ENCODE measurements around the gene KRTAP23-1. TPM values are rescaled to one million over a fixed set of nuclear protein-coding genes. Genes with fewer than 3 reads are reported as not detected.

The KRTAP23-1 gene
- total RNA-seq, 2 donors from 2014 or later: not detected

GRCh38 chr21:30337276-30337744, 11.1 kb downstream of the KRTAP23-1 start, which contains the start of gene KRTAP27-1:
Gene KRTAP27-1, minus strand, starts transcription at chr21:30337694. Its CDS starts 26 bp downstream, at chr21:30337668.
- Mint-ChIP-seq H3K9me3 (no peaks in the 10 kb centered on the region), H3K27me3 (ENCODE audit: low read depth) (no peaks in the 10 kb centered on the region), H3K4me3 (no peak within 1 kb of the TSS), H3K4me1 (ENCODE audit: low read depth) (no peaks in the 10 kb centered on the region), H3K27ac (no peak within 1 kb of the TSS), H3K36me3 (ENCODE audit: insufficient read depth in 2 of 2) (no peaks in the 10 kb centered on the region)
- ATAC-seq (replicated peaks in 1 of 2) (no peak), DNase-seq (no peak)

DNA sequence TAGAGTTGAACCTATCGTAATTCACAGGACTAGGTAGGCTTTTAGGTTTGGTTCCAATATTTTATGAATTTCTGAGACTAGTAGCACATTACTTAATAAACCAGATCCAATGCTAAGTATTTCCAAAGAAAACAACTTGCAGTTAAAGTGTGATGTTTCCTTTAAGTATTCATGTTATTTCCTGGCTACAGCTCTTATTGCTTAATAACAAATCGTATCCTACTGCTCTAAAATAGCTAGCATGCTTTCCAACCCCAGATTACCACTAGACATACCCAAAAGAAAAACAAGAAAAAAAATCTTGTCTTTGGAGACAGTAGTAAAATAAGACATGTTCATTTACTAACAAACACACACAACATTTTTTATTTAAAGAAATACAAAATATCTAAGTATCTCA, 11.8 kb downstream of the KRTAP23-1 start:
- ATAC-seq (replicated peaks in 1 of 2) (no peak), DNase-seq (no peak)
- Mint-ChIP-seq H3K27ac (no peak overlapping the region), H3K4me1 (ENCODE audit: low read depth) (no peaks in the 10 kb centered on the region), H3K36me3 (ENCODE audit: insufficient read depth in 2 of 2) (no peaks in the 10 kb centered on the region), H3K9me3 (no peaks in the 10 kb centered on the region), H3K4me3 (no peak overlapping the region), H3K27me3 (ENCODE audit: low read depth) (no peaks in the 10 kb centered on the region)

DNA sequence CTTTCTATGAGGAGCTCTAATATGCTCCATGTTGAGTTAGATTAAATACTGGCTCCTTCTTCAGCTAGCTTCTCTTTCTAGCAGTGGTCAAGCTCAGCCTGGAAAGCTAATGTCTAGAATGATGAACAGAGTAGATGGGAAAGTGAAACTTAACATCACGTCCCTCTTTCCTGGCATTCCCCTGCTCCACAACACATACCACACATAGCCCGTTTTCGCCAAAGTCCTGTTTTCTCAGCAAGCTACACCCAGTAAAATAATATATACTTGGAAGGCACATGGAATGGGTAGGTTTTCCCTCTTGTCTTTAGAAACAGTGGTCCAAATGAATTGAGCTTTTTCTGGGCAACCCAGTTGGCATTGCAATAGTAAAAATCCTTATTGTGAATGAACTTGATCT, 14.7 kb downstream of the KRTAP23-1 start:
- no peak overlapping the region for H3K4me3 Mint-ChIP-seq
- ATAC-seq (replicated peaks in 1 of 2) (no peak), DNase-seq (no peak)
- no peaks in the 10 kb centered on the region for H3K36me3 Mint-ChIP-seq (ENCODE audit: insufficient read depth in 2 of 2)
- no peaks in the 10 kb centered on the region for H3K27me3 Mint-ChIP-seq (ENCODE audit: low read depth)
- peaks cover 0 to 2% of the 10 kb centered on the region in 2 donors for H3K9me3 Mint-ChIP-seq
- no peak overlapping the region for H3K27ac Mint-ChIP-seq
- no peaks in the 10 kb centered on the region for H3K4me1 Mint-ChIP-seq (ENCODE audit: low read depth)

- no peak for DNase-seq
- H3K4me1 Mint-ChIP-seq (ENCODE audit: low read depth): no peaks in the 10 kb centered on the region
- ATAC-seq (replicated peaks in 1 of 2): no peak
- no peaks in the 10 kb centered on the region for H3K36me3 Mint-ChIP-seq (ENCODE audit: insufficient read depth in 2 of 2)
- no peak overlapping the region for H3K4me3 Mint-ChIP-seq
- no peak overlapping the region for H3K27ac Mint-ChIP-seq
- peaks cover 0 to 2% of the 10 kb centered on the region in 2 donors for H3K9me3 Mint-ChIP-seq
- no peaks in the 10 kb centered on the region for H3K27me3 Mint-ChIP-seq (ENCODE audit: low read depth)
Measured at GRCh38 chr21:30332681-30333080, 15.7 kb downstream of the KRTAP23-1 start.

DNA sequence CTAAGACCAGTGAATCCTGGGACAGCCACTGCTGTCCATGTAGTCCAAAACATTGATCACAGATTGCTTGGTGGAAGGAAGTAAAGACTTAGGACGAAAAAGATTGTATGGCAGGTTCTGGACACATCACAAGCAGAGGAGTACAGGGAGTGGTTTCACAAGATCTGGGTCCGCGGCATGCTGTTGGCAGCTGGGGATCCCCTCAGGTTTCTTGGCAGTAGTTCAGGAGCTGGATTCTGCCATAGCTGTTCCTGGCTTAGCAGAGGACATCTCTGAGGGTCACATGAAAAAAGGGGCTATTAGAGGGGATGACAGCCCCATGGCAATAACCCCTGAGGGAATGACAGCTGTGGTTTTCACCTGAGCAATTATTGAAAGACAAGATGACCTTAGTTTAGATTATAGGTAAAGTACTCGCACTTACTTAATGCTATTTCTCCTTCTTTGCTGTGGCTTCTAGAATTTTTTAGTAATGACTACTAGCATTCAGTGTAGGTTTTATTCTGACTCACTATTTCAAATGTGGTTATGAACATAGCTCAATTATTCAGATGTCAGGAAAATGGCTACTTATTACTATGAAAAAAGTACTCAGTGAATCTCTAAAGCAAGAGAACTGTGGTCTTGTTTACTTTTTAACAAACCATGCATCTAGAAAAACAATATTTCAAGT, 19.1 kb downstream of the KRTAP23-1 start:
- no peaks in the 10 kb centered on the region for H3K36me3 Mint-ChIP-seq (ENCODE audit: insufficient read depth in 2 of 2)
- H3K4me1 Mint-ChIP-seq (ENCODE audit: low read depth): no peaks in the 10 kb centered on the region
- peaks cover 2 to 4% of the 10 kb centered on the region in 2 donors for H3K9me3 Mint-ChIP-seq
- no peak for DNase-seq
- no peak overlapping the region for H3K27ac Mint-ChIP-seq
- no peaks in the 10 kb centered on the region for H3K27me3 Mint-ChIP-seq (ENCODE audit: low read depth)
- H3K4me3 Mint-ChIP-seq: no peak overlapping the region
- no peak for ATAC-seq (replicated peaks in 1 of 2)

GRCh38 chr21:30326390-30326789, 22.0 kb downstream of the KRTAP23-1 start:
- H3K4me3 Mint-ChIP-seq: no peak overlapping the region
- peaks cover 2 to 6% of the 10 kb centered on the region in 2 donors for H3K9me3 Mint-ChIP-seq
- no peak for DNase-seq
- no peak overlapping the region for H3K27ac Mint-ChIP-seq
- no peak for ATAC-seq (replicated peaks in 1 of 2)
- H3K27me3 Mint-ChIP-seq (ENCODE audit: low read depth): no peaks in the 10 kb centered on the region
- H3K4me1 Mint-ChIP-seq (ENCODE audit: low read depth): no peaks in the 10 kb centered on the region
- H3K36me3 Mint-ChIP-seq (ENCODE audit: insufficient read depth in 2 of 2): no peaks in the 10 kb centered on the region

DNA sequence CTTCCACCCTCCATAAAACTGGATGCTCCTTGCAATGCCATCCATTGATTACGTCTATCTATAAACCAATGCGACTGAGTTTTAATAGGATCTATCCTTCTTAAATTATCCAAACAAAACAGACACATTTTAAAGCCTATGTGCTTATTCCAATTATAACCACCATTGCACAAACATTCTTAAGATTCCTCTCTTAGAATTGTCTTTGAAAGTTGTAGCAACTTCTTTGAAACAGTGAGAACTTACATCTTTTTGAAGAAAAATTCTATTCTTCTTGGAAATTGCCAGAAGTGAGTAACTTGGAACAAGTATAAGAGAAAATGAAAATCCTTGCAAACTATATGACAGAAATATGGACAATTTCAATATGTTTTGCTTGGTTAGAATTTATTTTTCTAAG, 28.2 kb downstream of the KRTAP23-1 start, which contains the start of gene KRTAP26-1:
KRTAP26-1 (minus strand) TSS at position 101 of the 400 bp plus-strand sequence. CDS start 280 bp downstream, outside the sequence.
- peaks cover 1 to 2% of the 10 kb centered on the region in 2 donors for H3K9me3 Mint-ChIP-seq
- no peaks in the 10 kb centered on the region for H3K36me3 Mint-ChIP-seq (ENCODE audit: insufficient read depth in 2 of 2)
- ATAC-seq (replicated peaks in 1 of 2) (no peak), DNase-seq (no peak)
- no peak within 1 kb of the TSS for H3K27ac Mint-ChIP-seq
- H3K4me1 Mint-ChIP-seq (ENCODE audit: low read depth): no peaks in the 10 kb centered on the region
- no peaks in the 10 kb centered on the region for H3K27me3 Mint-ChIP-seq (ENCODE audit: low read depth)
- H3K4me3 Mint-ChIP-seq: no peak within 1 kb of the TSS

DNA sequence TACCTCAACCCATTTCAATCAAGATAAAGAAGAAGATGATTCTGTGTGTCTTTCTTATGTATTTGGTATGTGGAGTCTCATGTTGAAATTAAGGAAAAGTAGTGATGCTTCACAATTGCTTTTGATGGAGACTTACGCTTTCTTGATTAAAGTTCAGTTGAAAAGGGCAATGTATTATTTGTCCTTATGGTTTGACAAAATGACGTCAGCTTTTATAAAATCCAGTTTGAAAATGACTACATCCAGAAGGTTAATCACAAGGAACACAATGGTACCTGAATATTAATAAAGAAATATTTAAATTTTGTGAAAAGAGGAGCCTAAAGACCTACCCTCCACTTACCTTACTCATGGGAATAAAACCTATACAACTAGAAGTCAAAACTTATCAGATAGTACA, 32.7 kb downstream of the KRTAP23-1 start:
- no peaks in the 10 kb centered on the region for H3K27me3 Mint-ChIP-seq (ENCODE audit: low read depth)
- H3K36me3 Mint-ChIP-seq (ENCODE audit: insufficient read depth in 2 of 2): no peaks in the 10 kb centered on the region
- H3K27ac Mint-ChIP-seq: no peak overlapping the region
- peaks cover 0 to 2% of the 10 kb centered on the region in 2 donors for H3K9me3 Mint-ChIP-seq
- ATAC-seq (replicated peaks in 1 of 2) (no peak), DNase-seq (no peak)
- H3K4me1 Mint-ChIP-seq (ENCODE audit: low read depth): no peaks in the 10 kb centered on the region
- no peak overlapping the region for H3K4me3 Mint-ChIP-seq

GRCh38 chr21:30306884-30307283, 41.5 kb downstream of the KRTAP23-1 start:
- Mint-ChIP-seq H3K36me3 (ENCODE audit: insufficient read depth in 2 of 2) (peaks cover 0 to 2% of the 10 kb centered on the region in 2 donors), H3K27me3 (ENCODE audit: low read depth) (no peaks in the 10 kb centered on the region), H3K27ac (no peak overlapping the region), H3K4me1 (ENCODE audit: low read depth) (no peaks in the 10 kb centered on the region), H3K4me3 (no peak overlapping the region), H3K9me3 (peaks cover 0 to 2% of the 10 kb centered on the region in 2 donors)
- DNase-seq (no peak), ATAC-seq (replicated peaks in 1 of 2) (no peak)

GRCh38 chr21:30305136-30305535, 43.3 kb downstream of the KRTAP23-1 start:
- Mint-ChIP-seq H3K4me3 (no peak overlapping the region), H3K4me1 (ENCODE audit: low read depth) (no peaks in the 10 kb centered on the region)
- ATAC-seq (replicated peaks in 1 of 2): no peak

More at GRCh38 chr21:30305136-30305535, 43.3 kb downstream of the KRTAP23-1 start:
- peaks cover 0 to 4% of the 10 kb centered on the region in 2 donors for H3K9me3 Mint-ChIP-seq
- peaks cover 0 to 2% of the 10 kb centered on the region in 2 donors for H3K36me3 Mint-ChIP-seq (ENCODE audit: insufficient read depth in 2 of 2)
- no peak overlapping the region for H3K27ac Mint-ChIP-seq
- H3K27me3 Mint-ChIP-seq (ENCODE audit: low read depth): no peaks in the 10 kb centered on the region
- DNase-seq: no peak

Other genes with a start within 250 kb of the KRTAP23-1 start
- not detected for gene CLDN17, start 181.8 kb downstream of the KRTAP23-1 start, total RNA-seq
- gene CLDN8, start 132.5 kb downstream of the KRTAP23-1 start, total RNA-seq: not detected
- gene KRTAP24-1, start 65.7 kb downstream of the KRTAP23-1 start, total RNA-seq: not detected
- not detected for gene KRTAP25-1, start 59.1 kb downstream of the KRTAP23-1 start, total RNA-seq
- not detected for gene KRTAP26-1, start 28.3 kb downstream of the KRTAP23-1 start, total RNA-seq
- not detected for gene KRTAP27-1, start 10.9 kb downstream of the KRTAP23-1 start, total RNA-seq
- not detected for gene KRTAP13-2, start 23.7 kb upstream of the KRTAP23-1 start, total RNA-seq
- not detected for gene KRTAP13-1, start 47.4 kb upstream of the KRTAP23-1 start, total RNA-seq
- gene KRTAP13-3, start 77.3 kb upstream of the KRTAP23-1 start, total RNA-seq: not detected
- gene KRTAP13-4, start 81.6 kb upstream of the KRTAP23-1 start, total RNA-seq: not detected
- gene KRTAP15-1, start 91.7 kb upstream of the KRTAP23-1 start, total RNA-seq: not detected
- gene KRTAP19-1, start 131.8 kb upstream of the KRTAP23-1 start, total RNA-seq: not detected
- gene KRTAP19-2, start 138.8 kb upstream of the KRTAP23-1 start, total RNA-seq: not detected
- not detected for gene KRTAP19-3, start 143.4 kb upstream of the KRTAP23-1 start, total RNA-seq
- not detected for gene KRTAP19-4, start 148.6 kb upstream of the KRTAP23-1 start, total RNA-seq
- not detected for gene KRTAP19-5, start 153.5 kb upstream of the KRTAP23-1 start, total RNA-seq
- not detected for gene KRTAP19-6, start 193.3 kb upstream of the KRTAP23-1 start, total RNA-seq
- gene KRTAP19-7, start 212.7 kb upstream of the KRTAP23-1 start, total RNA-seq: not detected
- not detected for gene KRTAP22-2, start 241.8 kb upstream of the KRTAP23-1 start, total RNA-seq
- gene KRTAP6-3, start 243.8 kb upstream of the KRTAP23-1 start, total RNA-seq: not detected

Data from activated T-cell treated with anti-CD3 and anti-CD28 coated beads, Interleukin-2, amount 50 U/mL, for 72 hours (primary cell).